ENCODE results near the gene VARS2. TPM values are rescaled to one million over a fixed set of nuclear protein-coding genes. Genes with fewer than 3 reads are reported as not detected.
"Not testable (repeated sequence)": the region's sequence is repeated elsewhere in the genome, so short reads cannot be mapped to it uniquely, and the experiment has no call there.

VARS2 gene
- total RNA-seq, 1 donor from 2014 or later, result 19.6 TPM

DNA sequence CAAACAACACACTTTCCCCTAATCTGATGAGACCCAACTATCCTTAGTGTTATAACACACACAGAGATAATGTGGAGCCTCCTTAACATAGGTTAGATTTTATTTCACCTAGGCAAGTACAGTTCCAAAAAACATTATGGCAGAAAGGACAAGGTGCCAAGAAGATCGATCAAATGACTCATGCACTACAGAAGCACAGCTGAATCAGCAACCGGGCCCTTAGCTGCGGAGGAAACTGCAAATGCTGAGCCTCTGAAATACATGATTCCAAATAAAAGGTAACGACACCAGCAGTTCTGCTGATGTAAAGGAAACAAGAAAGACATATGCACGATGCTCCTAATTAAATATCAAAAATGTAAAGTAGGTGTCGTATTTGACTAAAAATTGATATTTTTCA is 49.6 kb downstream of the VARS2 start:
- DNase-seq, result no peak

DNA sequence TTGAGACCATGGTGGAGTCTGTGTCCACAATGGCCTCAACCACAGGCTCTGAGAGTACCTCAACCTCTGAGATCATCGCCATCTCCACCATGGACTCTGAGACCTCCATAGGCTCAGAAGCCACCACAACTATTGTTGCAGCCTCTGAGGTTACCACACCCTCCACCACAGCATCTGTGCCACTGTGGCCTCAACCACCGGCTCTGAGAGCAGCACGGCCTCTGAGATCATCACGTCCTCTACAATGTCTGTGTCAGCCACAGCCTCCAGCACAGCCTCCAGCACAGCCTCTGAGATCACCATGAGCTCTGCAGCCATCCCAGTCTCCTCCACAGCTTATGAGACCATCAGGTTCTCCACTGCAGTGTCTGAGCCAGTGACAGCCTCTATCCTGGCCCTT is 50.0 kb downstream of the VARS2 start:
- DNase-seq, result no peak

DNA sequence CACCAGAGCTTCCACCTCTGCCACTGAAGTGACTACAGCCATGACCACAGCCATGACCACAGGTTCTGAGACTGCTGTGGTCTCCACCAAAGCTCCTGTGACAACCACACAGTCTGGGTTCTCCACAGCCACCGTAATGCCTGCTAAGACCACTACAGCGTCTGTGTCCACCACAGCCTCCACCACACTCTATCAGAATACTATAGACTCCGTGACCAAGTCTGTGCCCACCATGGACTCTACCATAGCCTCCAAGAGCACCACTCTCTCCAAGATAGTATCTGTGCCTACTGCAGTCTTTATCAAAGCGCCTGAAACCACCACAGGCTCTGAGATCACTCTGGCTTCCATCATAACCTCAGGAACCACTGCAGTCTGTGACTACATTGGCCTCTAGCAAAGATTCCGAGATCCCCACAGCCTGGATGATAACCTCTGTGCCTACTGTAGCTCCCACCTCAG is 51.1 kb downstream of the VARS2 start:
- DNase-seq, result no peak

DNA sequence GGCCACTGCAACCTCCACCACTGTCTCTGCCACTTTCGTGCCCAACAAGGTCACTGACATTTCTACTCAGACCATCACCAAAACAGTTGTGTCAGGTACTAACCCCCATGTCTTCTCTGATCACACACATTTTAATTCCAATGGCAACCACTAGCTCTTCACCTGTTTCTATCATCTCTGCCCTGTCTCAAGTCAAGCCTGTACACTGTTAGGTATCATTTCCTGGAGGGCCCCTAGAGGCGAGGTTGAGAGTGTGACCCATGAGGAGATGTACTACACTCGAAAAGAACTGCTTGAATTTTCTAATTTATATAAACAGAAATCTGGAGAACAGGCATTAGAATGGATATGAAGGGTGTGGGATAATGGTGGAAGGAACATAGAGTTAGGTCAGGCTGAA is 52.1 kb downstream of the VARS2 start:
- no peak for DNase-seq

DNA sequence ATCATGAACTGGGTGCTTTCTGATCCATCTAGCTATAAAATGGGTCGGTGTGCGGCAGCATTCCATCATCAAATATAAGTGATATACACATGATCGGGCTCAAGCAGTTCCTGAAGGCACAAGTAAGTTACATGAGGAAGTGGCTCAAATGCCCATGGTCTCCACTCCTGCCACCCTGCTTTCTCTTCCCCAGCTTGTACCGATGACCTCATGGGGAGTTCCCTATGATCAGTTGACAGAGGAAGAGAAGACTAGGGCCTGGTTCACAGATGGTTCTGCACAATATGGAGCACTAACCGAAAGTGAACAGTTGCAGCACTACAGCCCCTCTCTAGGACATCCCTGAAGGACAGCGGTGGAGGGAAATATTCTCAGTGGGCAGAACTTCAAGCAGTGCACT is 55.1 kb downstream of the VARS2 start:
- DNase-seq, result not testable (repeated sequence)

DNA sequence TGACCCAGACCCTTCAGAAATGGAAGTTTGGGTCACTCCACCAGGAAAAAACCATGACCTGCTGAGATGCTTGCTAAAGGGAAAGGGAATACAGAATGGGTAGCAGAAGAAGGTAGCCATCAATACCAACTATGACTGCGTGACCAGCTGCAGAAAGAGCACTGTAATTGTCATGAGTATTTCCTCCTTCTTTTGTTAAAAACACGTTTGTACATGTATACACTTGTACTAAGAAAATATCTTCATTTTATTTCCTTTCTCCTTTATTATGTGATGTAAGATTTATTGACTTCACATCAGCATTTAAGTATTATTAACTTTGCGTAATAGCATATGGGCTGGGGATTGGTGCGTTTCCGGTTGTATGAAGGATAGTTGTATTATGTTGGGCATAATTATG is 56.9 kb downstream of the VARS2 start:
- no peak for DNase-seq

DNA sequence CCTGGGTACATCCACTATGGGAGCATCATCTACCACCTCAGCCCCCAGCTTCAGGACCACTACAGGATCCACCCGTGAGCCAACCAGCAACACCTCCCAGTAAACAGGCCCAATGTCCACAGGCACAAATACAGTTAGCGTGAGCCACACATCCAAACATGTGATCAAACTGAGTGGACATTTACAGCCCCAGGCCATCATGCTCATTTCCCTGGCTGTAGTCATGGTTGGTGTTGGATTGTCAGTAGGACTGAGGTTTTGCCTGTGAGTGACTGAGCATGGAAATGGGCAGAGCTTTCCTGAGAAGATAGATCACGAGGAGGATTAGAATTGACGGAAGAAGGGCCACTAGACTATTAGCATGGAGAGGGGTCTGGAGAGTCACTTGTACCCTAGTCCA is 58.8 kb downstream of the VARS2 start:
- no peak for DNase-seq

DNA sequence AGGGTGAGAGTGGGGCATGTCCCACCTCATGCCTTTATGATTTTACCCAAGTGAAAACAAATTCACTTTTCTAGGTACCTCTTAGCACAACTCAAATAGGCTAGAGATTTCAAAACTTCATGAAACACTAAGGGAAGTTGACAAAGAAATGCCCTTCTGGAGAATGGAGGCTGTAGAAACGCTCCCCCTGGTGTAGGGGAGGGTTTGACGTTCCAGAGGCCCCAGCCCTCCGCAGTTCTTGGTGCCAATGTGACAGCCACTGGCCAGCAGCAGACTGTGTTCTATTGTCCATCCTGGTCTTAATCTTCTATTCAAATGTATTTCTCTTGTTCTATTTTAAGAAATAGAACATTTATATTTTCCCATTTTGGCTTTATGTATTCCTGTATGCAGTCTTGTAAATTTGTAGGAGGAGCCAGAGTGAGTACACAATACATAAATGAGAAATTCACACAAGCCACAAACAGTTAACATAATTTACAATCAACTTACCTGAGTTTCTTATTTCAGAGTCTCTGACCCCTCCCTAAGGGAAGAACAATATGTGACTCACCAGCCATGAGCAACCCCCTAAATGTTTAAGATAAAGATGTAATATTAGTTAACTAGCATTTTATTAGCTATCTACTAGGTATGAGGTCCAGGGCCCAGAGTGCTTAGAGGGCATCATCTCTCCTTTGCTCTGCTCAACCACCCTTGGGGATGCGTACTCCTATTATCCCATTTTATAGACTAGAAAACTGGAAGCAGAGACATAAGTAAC is 60.6 kb downstream of the VARS2 start:
- no peak for DNase-seq

Small RNAs within 50 kb of the gene (small RNA-seq; reads per million reads assigned to genes)
- gene RF00019 (ENCODE audit: low replicate concordance), result not detected

Other genes with a start within 250 kb of the VARS2 start
- gene DHX16, start 241.2 kb upstream of the VARS2 start, total RNA-seq, result 24.5 TPM
- 19.7 TPM for gene PPP1R18, start 227.6 kb upstream of the VARS2 start, total RNA-seq
- gene NRM, start 223.3 kb upstream of the VARS2 start, total RNA-seq, result 5.2 TPM
- 14.5 TPM for gene MDC1, start 197.0 kb upstream of the VARS2 start, total RNA-seq
- 286 TPM for gene TUBB, start 193.9 kb upstream of the VARS2 start, total RNA-seq
- gene FLOT1, start 171.6 kb upstream of the VARS2 start, total RNA-seq, result 79.3 TPM
- 7.1 TPM for gene IER3, start 169.7 kb upstream of the VARS2 start, total RNA-seq
- gene DDR1, start 29.7 kb upstream of the VARS2 start, total RNA-seq, result 73.2 TPM
- gene GTF2H4, start 6.0 kb upstream of the VARS2 start, total RNA-seq, result 19.9 TPM
- gene SFTA2, start 17.9 kb downstream of the VARS2 start, total RNA-seq, result not detected
- not detected for gene MUCL3, start 26.7 kb downstream of the VARS2 start, total RNA-seq
- gene MUC21, start 69.5 kb downstream of the VARS2 start, total RNA-seq, result 6.9 TPM
- gene MUC22, start 96.2 kb downstream of the VARS2 start, total RNA-seq, result 0.21 TPM
- 5.0 TPM for gene C6orf15, start 198.3 kb downstream of the VARS2 start, total RNA-seq
- gene PSORS1C1, start 200.6 kb downstream of the VARS2 start, total RNA-seq, result 0.41 TPM
- gene CDSN, start 206.2 kb downstream of the VARS2 start, total RNA-seq, result not detected
- gene PSORS1C2, start 224.8 kb downstream of the VARS2 start, total RNA-seq, result not detected
- gene CCHCR1, start 243.6 kb downstream of the VARS2 start, total RNA-seq, result 14.2 TPM
- 16.4 TPM for gene TCF19, start 244.4 kb downstream of the VARS2 start, total RNA-seq